NCI-H748 (cell line): ENCODE measurements around the gene LRRC2.
"Not testable (repeated sequence)": the region's sequence is repeated elsewhere in the genome, so short reads cannot be mapped to it uniquely, and the experiment has no call there.

Experiments used
- DNase-seq: peaks from one replicate; lab custom pipeline; 2025; ENCODE audit not compliant: unreplicated experiment; lab: John Stamatoyannopoulos, UW

The LRRC2 gene

GRCh38 chr3:46500656-46501635, 65.2 kb downstream of the LRRC2 start:
- DNase-seq = no peak

GRCh38 chr3:46498916-46499519, 67.1 kb downstream of the LRRC2 start:
- no peak for DNase-seq

GRCh38 chr3:46497556-46498265, 68.4 kb downstream of the LRRC2 start, which contains the start of gene RTP3:
TSS of gene RTP3 (plus strand) at chr3:46497976. CDS start at chr3:46498063, 87 bp downstream.
- DNase-seq = no peak

- peak; percentile 21 for DNase-seq
Measured at GRCh38 chr3:46496746-46497555, 69.2 kb downstream of the LRRC2 start.

- no peak for DNase-seq
Measured at GRCh38 chr3:46495901-46496456, 70.1 kb downstream of the LRRC2 start.

- not testable (repeated sequence) for DNase-seq
Measured at GRCh38 chr3:46494491-46494890, 71.6 kb downstream of the LRRC2 start.

- no peak for DNase-seq
Measured at GRCh38 chr3:46492890-46493547, 73.1 kb downstream of the LRRC2 start.

GRCh38 chr3:46491089-46492070, 74.7 kb downstream of the LRRC2 start:
- DNase-seq = no peak

GRCh38 chr3:46490338-46491084, 75.6 kb downstream of the LRRC2 start:
- DNase-seq = no peak

GRCh38 chr3:46489875-46490274, 76.2 kb downstream of the LRRC2 start:
- no peak for DNase-seq

- no peak for DNase-seq
Measured at GRCh38 chr3:46489381-46489780, 76.7 kb downstream of the LRRC2 start.

GRCh38 chr3:46488735-46489361, 77.3 kb downstream of the LRRC2 start:
- DNase-seq = peak; percentile 87

GRCh38 chr3:46485779-46486175, 80.3 kb downstream of the LRRC2 start:
- DNase-seq = no peak

- peak; percentile 84 for DNase-seq
Measured at GRCh38 chr3:46484911-46485778, 81.0 kb downstream of the LRRC2 start.

- no peak for DNase-seq
Measured at GRCh38 chr3:46484388-46484787, 81.7 kb downstream of the LRRC2 start.

GRCh38 chr3:46483825-46484224, 82.3 kb downstream of the LRRC2 start:
- no peak for DNase-seq
